ENCODE data around the gene GRHL1. TPM values are rescaled to one million over a fixed set of nuclear protein-coding genes. Genes with fewer than 3 reads are reported as not detected.
"Not testable (repeated sequence)": the region's sequence is repeated elsewhere in the genome, so short reads cannot be mapped to it uniquely, and the experiment has no call there.

Gene GRHL1
- total RNA-seq, 4 donors from 2014 or later: 0.29 to 1.0 (median 0.75) TPM

- H3K4me1 ChIP-seq: peaks cover 0 to 6% of the 10 kb centered on the region in 2 donors
- in situ Hi-C loops (cut with MboI; ENCODE audit: low sequenced_read_pairs in 4 of 4) (no loop called here), intact Hi-C loops (cut with DNase I; ENCODE audit: low total_unique reads) (no loop called here)
- no peaks in the 10 kb centered on the region for H3K27me3 ChIP-seq
- TF ChIP-seq POLR2A (IDR thresholded peaks at IDR 0.05) (no peak), CTCF (IDR thresholded peaks at IDR 0.05 in 4 of 5, conservative IDR thresholded peaks at IDR 0.05 in 1 of 5) (no peak)
- H3K4me3 ChIP-seq: no peak overlapping the region
- DNase-seq (no peak), ATAC-seq (peak in 1 of 2 donors; percentile 25)
- peak overlapping the region in 1 of 4 donors; percentile 6 for H3K27ac ChIP-seq
- H3K36me3 ChIP-seq: peaks cover 0 to 15% of the 10 kb centered on the region in 2 donors
- no peaks in the 10 kb centered on the region for H3K9me3 ChIP-seq
These were observed 33.2 kb upstream of the GRHL1 start for GRCh38 chr2:9918275-9918674.

- Histone ChIP-seq H3K4me1 (peaks cover 0 to 6% of the 10 kb centered on the region in 2 donors), H3K4me3 (no peak overlapping the region), H3K9me3 (no peaks in the 10 kb centered on the region), H3K27me3 (no peaks in the 10 kb centered on the region), H3K36me3 (peaks cover 0 to 4% of the 10 kb centered on the region in 2 donors), H3K27ac (no peak overlapping the region)
- DNase-seq (no peak), ATAC-seq (no peak)
- in situ Hi-C loops (cut with MboI; ENCODE audit: low sequenced_read_pairs in 4 of 4): no loop called here
- intact Hi-C loops (cut with DNase I; ENCODE audit: low total_unique reads): no loop called here
- no peak for TF ChIP-seq POLR2A (IDR thresholded peaks at IDR 0.05)
- TF ChIP-seq CTCF (IDR thresholded peaks at IDR 0.05 in 4 of 5, conservative IDR thresholded peaks at IDR 0.05 in 1 of 5): no peak
These were observed 32.0 kb upstream of the GRHL1 start for GRCh38 chr2:9919512-9919911.

- H3K36me3 ChIP-seq; DNase-seq; in situ Hi-C loops (cut with MboI; ENCODE audit: low sequenced_read_pairs in 4 of 4); H3K27ac ChIP-seq; H3K27me3 ChIP-seq; H3K4me1 ChIP-seq; H3K4me3 ChIP-seq; ATAC-seq; H3K9me3 ChIP-seq; intact Hi-C loops (cut with DNase I; ENCODE audit: low total_unique reads): not testable (repeated sequence)
These were observed 24.5 kb upstream of the GRHL1 start for GRCh38 chr2:9927020-9927419.

GRCh38 chr2:9937258-9937657 is 14.2 kb upstream of the GRHL1 start:
- Histone ChIP-seq H3K4me1 (no peaks in the 10 kb centered on the region), H3K4me3 (no peak overlapping the region), H3K27ac (no peak overlapping the region), H3K9me3 (no peaks in the 10 kb centered on the region), H3K27me3 (no peaks in the 10 kb centered on the region), H3K36me3 (peaks cover 0 to 18% of the 10 kb centered on the region in 2 donors)
- in situ Hi-C loops (cut with MboI; ENCODE audit: low sequenced_read_pairs in 4 of 4) (no loop called here), intact Hi-C loops (cut with DNase I; ENCODE audit: low total_unique reads) (no loop called here)
- ATAC-seq: no peak
- no peak for TF ChIP-seq CTCF (IDR thresholded peaks at IDR 0.05 in 4 of 5, conservative IDR thresholded peaks at IDR 0.05 in 1 of 5)
- TF ChIP-seq POLR2A (IDR thresholded peaks at IDR 0.05): no peak
- DNase-seq: no peak

GRCh38 chr2:9937968-9938367 is 13.5 kb upstream of the GRHL1 start:
- Histone ChIP-seq H3K27me3 (no peaks in the 10 kb centered on the region), H3K36me3 (peaks cover 0 to 10% of the 10 kb centered on the region in 2 donors), H3K27ac (no peak overlapping the region), H3K4me3 (no peak overlapping the region), H3K4me1 (no peaks in the 10 kb centered on the region), H3K9me3 (no peaks in the 10 kb centered on the region)
- intact Hi-C loops (cut with DNase I; ENCODE audit: low total_unique reads): no loop called here
- in situ Hi-C loops (cut with MboI; ENCODE audit: low sequenced_read_pairs in 4 of 4): no loop called here
- no peak for ATAC-seq
- no peak for DNase-seq
- TF ChIP-seq CTCF (IDR thresholded peaks at IDR 0.05 in 4 of 5, conservative IDR thresholded peaks at IDR 0.05 in 1 of 5) (no peak), POLR2A (IDR thresholded peaks at IDR 0.05) (no peak)
